Kidney (tissue), 14 donors: ENCODE data around the gene PWWP2A. TPM values are rescaled to one million over a fixed set of nuclear protein-coding genes. Genes with fewer than 3 reads are reported as not detected.

Experiments used
- DNase-seq, 5 donors: peaks; one replicate each; pipeline ENCODE4 v3.0.0-alpha.2; 2013 to 2020
- FAIRE-seq: peaks from 2 replicates; lab custom pipeline; 2012; peaks lifted over from hg19 to GRCh38; lab: Jason Lieb, UNC
- H3K27ac ChIP-seq, 2 donors: one replicate each; pipeline ENCODE4 v1.7.0; 2013; ENCODE audit warnings: low read depth in 2 of 2, low read length in 2 of 2, inconsistent platforms in 1 of 2
- H3K27me3 ChIP-seq: one replicate; pipeline ENCODE4 v1.7.1; 2013; ENCODE audit warnings: low read length, inconsistent platforms; ENCODE audit not compliant: control insufficient read depth, insufficient read depth
- H3K36me3 ChIP-seq, 3 donors: one replicate each; pipeline versions ENCODE4 v1.7.0 to v1.7.1; 2013; ENCODE audit warnings: low read length in 3 of 3, control low read depth in 1 of 3, inconsistent platforms in 1 of 3; ENCODE audit not compliant: insufficient read depth in 3 of 3, control insufficient read depth in 2 of 3
- H3K4me1 ChIP-seq, 3 donors: one replicate each; pipeline versions ENCODE4 v1.7.0 to v1.7.1; 2013; ENCODE audit warnings: low read length in 3 of 3, inconsistent platforms in 1 of 3, low read depth in 1 of 3; ENCODE audit not compliant: control insufficient read depth in 2 of 3, insufficient read depth in 2 of 3
- H3K4me3 ChIP-seq, 3 donors: one replicate each; pipeline versions ENCODE4 v1.7.0 to v1.8.1; 2013; ENCODE audit warnings: low read length in 3 of 3, control low read depth in 1 of 3, inconsistent platforms in 1 of 3
- H3K9ac ChIP-seq, 3 donors: one replicate each; pipeline versions ENCODE4 v1.7.0 to v1.7.1; 2013; ENCODE audit warnings: low read length in 3 of 3, control low read depth in 1 of 3, inconsistent platforms in 1 of 3
- H3K9me3 ChIP-seq, 3 donors: one replicate each; pipeline versions ENCODE4 v1.7.0 to v1.7.1; 2013; ENCODE audit warnings: low read length in 3 of 3, control low read depth in 1 of 3, inconsistent platforms in 1 of 3; ENCODE audit not compliant: control insufficient read depth in 2 of 3, insufficient read depth in 1 of 3
- CTCF ChIP-seq: IDR thresholded peaks from 3 replicates; pipeline ENCODE4 v1.5.1; 2012; ENCODE audit warnings: mild to moderate bottlenecking, moderate library complexity, borderline replicate concordance; ENCODE audit not compliant: insufficient read depth; ENCODE audit errors: extremely low read depth
- intact Hi-C: fragments of 100-400 bp; cut with DNase I; formaldehyde crosslinking; loops from one replicate; pipeline ENCODE4 v1.11.1; 2022
- polyA plus RNA-seq: library from polyadenylated mRNA; stranded (reverse); fragments of 350-450 nt; fragmentation: Illumina TruSeq; extraction: RNeasy Lipid Tissue Mini Kit (QIAGEN cat#74804); gene quantifications from one replicate; pipeline ENCODE4 v1.2.3, GENCODE V29; 2014; ENCODE audit warnings: low read depth, low replicate concordance; ENCODE audit not compliant: insufficient read depth
- total RNA-seq: library from RNA; stranded (reverse); fragmentation: NEBNext Ultra II Directional; extraction: Animal tissue kit (Norgen Biotek cat#: 25700); gene quantifications from one replicate; pipeline ENCODE4 v1.2.1, GENCODE V29; 2021
- donor health status: control.
- donor health status: control.
- donor health status: control.
- donor health status: control.
- donor health status: control.
- donor health status: DM: yes; HTN: yes; CAD: no.
- donor health status: Normal renal cell carcinoma (clear cell type).

Gene PWWP2A
- total and polyA plus RNA-seq, 2 donors from 2014 or later = 6.3 to 21.6 TPM

GRCh38 chr5:160092514-160092913 is 26.7 kb downstream of the PWWP2A start:
- Histone ChIP-seq H3K36me3 (peaks cover 0 to 18% (median 6%) of the 10 kb centered on the region in 3 donors), H3K4me1 (no peaks in the 10 kb centered on the region), H3K9me3 (no peaks in the 10 kb centered on the region), H3K9ac (no peak overlapping the region), H3K27ac (no peak overlapping the region), H3K27me3 (no peaks in the 10 kb centered on the region), H3K4me3 (no peak overlapping the region)
- intact Hi-C loops = no loop called here
- DNase-seq = no peak
- no peak for FAIRE-seq
- TF ChIP-seq CTCF = no peak

GRCh38 chr5:160090059-160090458 is 29.2 kb downstream of the PWWP2A start:
- H3K9ac ChIP-seq = no peak overlapping the region
- FAIRE-seq = no peak
- no peaks in the 10 kb centered on the region for H3K27me3 ChIP-seq
- H3K4me3 ChIP-seq = no peak overlapping the region
- no peaks in the 10 kb centered on the region for H3K4me1 ChIP-seq
- no peak for TF ChIP-seq CTCF
- intact Hi-C loops = no loop called here
- H3K36me3 ChIP-seq = peaks cover 0 to 18% (median 6%) of the 10 kb centered on the region in 3 donors
- no peaks in the 10 kb centered on the region for H3K9me3 ChIP-seq
- H3K27ac ChIP-seq = no peak overlapping the region
- no peak for DNase-seq

GRCh38 chr5:160089531-160089930 is 29.7 kb downstream of the PWWP2A start:
- Histone ChIP-seq H3K4me1 (no peaks in the 10 kb centered on the region), H3K36me3 (peaks cover 0 to 18% (median 6%) of the 10 kb centered on the region in 3 donors), H3K9ac (no peak overlapping the region), H3K9me3 (no peaks in the 10 kb centered on the region), H3K4me3 (no peak overlapping the region), H3K27me3 (no peaks in the 10 kb centered on the region), H3K27ac (no peak overlapping the region)
- FAIRE-seq (no peak), DNase-seq (no peak)
- intact Hi-C loops = no loop called here
- TF ChIP-seq CTCF = no peak

- H3K9me3 ChIP-seq = no peaks in the 10 kb centered on the region
- no peaks in the 10 kb centered on the region for H3K27me3 ChIP-seq
- H3K4me1 ChIP-seq = no peaks in the 10 kb centered on the region
- H3K36me3 ChIP-seq = peaks cover 0 to 18% (median 6%) of the 10 kb centered on the region in 3 donors
- TF ChIP-seq CTCF = no peak
- H3K27ac ChIP-seq = no peak overlapping the region
- intact Hi-C loops = no loop called here
- DNase-seq (no peak), FAIRE-seq (no peak)
- H3K4me3 ChIP-seq = no peak overlapping the region
- H3K9ac ChIP-seq = no peak overlapping the region
These were observed 30.4 kb downstream of the PWWP2A start for GRCh38 chr5:160088805-160089204.
